Measurements from ENCODE around the gene MRPS31.

DNA sequence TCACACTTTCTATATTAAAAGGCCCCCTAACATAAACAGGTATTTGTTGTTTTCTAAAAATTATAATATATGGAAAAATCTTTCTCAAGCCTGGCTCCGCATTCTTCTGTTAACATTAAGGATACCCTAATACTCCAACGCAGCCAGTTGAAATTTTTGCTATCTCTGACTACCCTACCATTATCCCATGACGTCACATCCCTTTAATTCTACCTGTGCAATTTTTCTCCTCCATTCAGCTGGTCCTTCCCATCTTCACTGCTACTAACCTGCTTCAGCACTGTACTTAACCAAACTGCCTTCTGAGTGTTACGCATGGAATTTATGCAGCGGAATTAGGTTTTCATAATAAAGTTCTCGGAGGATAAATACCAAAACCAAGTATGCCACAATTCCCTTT, 1.0 kb downstream of the MRPS31 start:
- TF ChIP-seq, protein P1, sequence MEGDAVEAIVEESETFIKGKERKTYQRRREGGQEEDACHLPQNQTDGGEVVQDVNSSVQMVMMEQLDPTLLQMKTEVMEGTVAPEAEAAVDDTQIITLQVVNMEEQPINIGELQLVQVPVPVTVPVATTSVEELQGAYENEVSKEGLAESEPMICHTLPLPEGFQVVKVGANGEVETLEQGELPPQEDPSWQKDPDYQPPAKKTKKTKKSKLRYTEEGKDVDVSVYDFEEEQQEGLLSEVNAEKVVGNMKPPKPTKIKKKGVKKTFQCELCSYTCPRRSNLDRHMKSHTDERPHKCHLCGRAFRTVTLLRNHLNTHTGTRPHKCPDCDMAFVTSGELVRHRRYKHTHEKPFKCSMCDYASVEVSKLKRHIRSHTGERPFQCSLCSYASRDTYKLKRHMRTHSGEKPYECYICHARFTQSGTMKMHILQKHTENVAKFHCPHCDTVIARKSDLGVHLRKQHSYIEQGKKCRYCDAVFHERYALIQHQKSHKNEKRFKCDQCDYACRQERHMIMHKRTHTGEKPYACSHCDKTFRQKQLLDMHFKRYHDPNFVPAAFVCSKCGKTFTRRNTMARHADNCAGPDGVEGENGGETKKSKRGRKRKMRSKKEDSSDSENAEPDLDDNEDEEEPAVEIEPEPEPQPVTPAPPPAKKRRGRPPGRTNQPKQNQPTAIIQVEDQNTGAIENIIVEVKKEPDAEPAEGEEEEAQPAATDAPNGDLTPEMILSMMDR (IDR thresholded peaks at IDR 0.05 in 2 of 3, conservative IDR thresholded peaks at IDR 0.05 in 1 of 3; ENCODE audit: borderline replicate concordance in 1 of 3, insufficient read depth in 1 of 3, low read depth in 2 of 3, low read length in 2 of 3), result no peak
- TF ChIP-seq EZH2 (IDR thresholded peaks at IDR 0.05) (no peak), EZH2phosphoT487 (IDR thresholded peaks at IDR 0.05; ENCODE audit: borderline replicate concordance) (no peak)
- TF ChIP-seq, protein P2, sequence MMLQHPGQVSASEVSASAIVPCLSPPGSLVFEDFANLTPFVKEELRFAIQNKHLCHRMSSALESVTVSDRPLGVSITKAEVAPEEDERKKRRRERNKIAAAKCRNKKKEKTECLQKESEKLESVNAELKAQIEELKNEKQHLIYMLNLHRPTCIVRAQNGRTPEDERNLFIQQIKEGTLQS (IDR thresholded peaks at IDR 0.05), result no peak
